HCT116 (cell line): ENCODE results near the gene CAGE1. TPM values are rescaled to one million over a fixed set of nuclear protein-coding genes. Genes with fewer than 3 reads are reported as not detected.

ENCODE experiments used
- ATAC-seq: fragments of 200-7000 bp; cut with Tn5 transposase; 2 replicates; pipeline ENCODE4 v1.9.1; 2020; ENCODE audit warnings: mild to moderate bottlenecking, moderate library complexity
- BruUV-seq: library from RNA; stranded (reverse); fragments of 400-500 nt; replicated peaks from 2 replicates; lab custom pipeline; 2021; lab: Mats Ljungman, UMichigan
- CTCF ChIA-PET: fragments of 300-600 bp; sonication (Branson Sonifier 250); formaldehyde crosslinking; loops from one replicate; lab custom pipeline; 2021; ENCODE audit warnings: antibody characterized with exemption; lab: Charles Lee
- POLR2A ChIA-PET: fragments of 300-600, 350-600 bp; sonication (Branson Sonifier 250); formaldehyde crosslinking; loops from one replicate; lab custom pipeline; 2021; ENCODE audit warnings: antibody characterized with exemption; lab: Charles Lee
- RAD21 ChIA-PET, 2 experiments: fragments of 300-600 bp; sonication (Branson Sonifier 250); formaldehyde crosslinking; loops; one replicate each; lab custom pipeline; 2023; ENCODE audit warnings: low total read pairs in 2 of 2; ENCODE audit not compliant: uncharacterized antibody in 2 of 2, unreplicated experiment in 2 of 2, low non-redundant PET in 1 of 2; lab: Charles Lee
- DNase-seq: peaks from one replicate; pipeline ENCODE4 v3.0.0-alpha.2; 2010; ENCODE audit warnings: low read depth, low spot score
- H2AFZ ChIP-seq: fragments of 200-600 bp; shearing (Covaris generic), sonication (generic); 2 replicates; pipeline ENCODE4 v1.6.1; 2017; ENCODE audit warnings: low read depth, mixed run types, mixed read lengths, antibody characterized with exemption, low read length; ENCODE audit not compliant: poor library complexity, severe bottlenecking
- H3K27ac ChIP-seq: 2 replicates; pipeline ENCODE4 v1.5.1; 2012; ENCODE audit warnings: low read depth, low read length
- H3K27me3 ChIP-seq: fragments of 200-600 bp; sonication (generic); 2 replicates; pipeline ENCODE4 v1.6.1; 2016; ENCODE audit warnings: mixed run types, low read length, mixed read lengths; ENCODE audit not compliant: insufficient read depth
- H3K36me3 ChIP-seq, 2 experiments: fragments of 200-500 bp in 1 of 2; fragments of 200-600 bp in 1 of 2; sonication (Bioruptor generic) in 1 of 2; sonication (generic) in 1 of 2; 2 replicates each; pipeline versions ENCODE4 v1.5.1 to v1.6.1; 2014 to 2016; ENCODE audit warnings: low read length in 2 of 2, inconsistent platforms in 1 of 2, mixed read lengths in 1 of 2, mixed run types in 1 of 2; ENCODE audit not compliant: insufficient read depth in 2 of 2, control insufficient read depth in 1 of 2
- H3K4me1 ChIP-seq, 2 experiments: fragments of 200-600 bp in 1 of 2; sonication (generic) in 1 of 2; 2 replicates each; pipeline versions ENCODE4 v1.5.1 to v1.6.1; 2012 to 2017; ENCODE audit warnings: low read length in 2 of 2, inconsistent platforms in 1 of 2, mild to moderate bottlenecking in 1 of 2, mixed read lengths in 1 of 2, mixed run types in 1 of 2, moderate library complexity in 1 of 2; ENCODE audit not compliant: insufficient read depth in 2 of 2, control insufficient read depth in 1 of 2
- H3K4me2 ChIP-seq: fragments of 200-600 bp; sonication (generic); 2 replicates; pipeline ENCODE4 v1.6.1; 2017; ENCODE audit warnings: mixed run types, low read length, mixed read lengths
- H3K4me3 ChIP-seq, 2 experiments: fragments of 200-600 bp in 1 of 2; sonication (generic) in 1 of 2; replicated peaks in 1 of 2; 2 replicates each; pipeline ENCODE4 v1.5.1; 2011 to 2016; ENCODE audit warnings: low read length in 2 of 2, control low read depth in 1 of 2, low read depth in 1 of 2, mild to moderate bottlenecking in 1 of 2, mixed read lengths in 1 of 2, mixed run types in 1 of 2
- H3K79me2 ChIP-seq: fragments of 200-600 bp; sonication (generic); 2 replicates; pipeline ENCODE4 v1.6.1; 2017; ENCODE audit warnings: mild to moderate bottlenecking, mixed run types, low read length, moderate library complexity, mixed read lengths; ENCODE audit not compliant: insufficient read depth
- H3K9ac ChIP-seq: fragments of 200-600 bp; sonication (generic); 2 replicates; pipeline ENCODE4 v1.6.1; 2016; ENCODE audit warnings: low read length, mixed read lengths
- H3K9me2 ChIP-seq: fragments of 200-600 bp; sonication (generic), shearing (Covaris generic); 2 replicates; pipeline ENCODE4 v1.6.1; 2017; ENCODE audit warnings: mixed run types, mild to moderate bottlenecking, moderate library complexity; ENCODE audit not compliant: insufficient read depth
- H3K9me3 ChIP-seq, 2 experiments: fragments of 200-500 bp in 1 of 2; fragments of 200-600 bp in 1 of 2; sonication (Bioruptor generic) in 1 of 2; sonication (generic) in 1 of 2; 2 replicates each; pipeline ENCODE4 v1.6.1; 2014 to 2017; ENCODE audit warnings: low read length in 2 of 2, mixed read lengths in 2 of 2, inconsistent platforms in 1 of 2, low read depth in 1 of 2, mild to moderate bottlenecking in 1 of 2, mixed run types in 1 of 2, moderate library complexity in 1 of 2; ENCODE audit not compliant: control insufficient read depth in 1 of 2, insufficient read depth in 1 of 2
- H4K20me1 ChIP-seq: fragments of 200-600 bp; sonication (generic), shearing (Covaris generic); 2 replicates; pipeline ENCODE4 v1.6.1; 2017; ENCODE audit warnings: mixed run types, mild to moderate bottlenecking, moderate library complexity; ENCODE audit not compliant: insufficient read depth
- CBX3 ChIP-seq: IDR thresholded peaks from 2 replicates; pipeline ENCODE4 v1.6.1; 2012; ENCODE audit warnings: low read depth
- CEBPB ChIP-seq: IDR thresholded peaks from 2 replicates; pipeline ENCODE4 v1.6.1; 2012; ENCODE audit warnings: low read depth
- EZH2phosphoT487 ChIP-seq: fragments of 200-600 bp; IDR thresholded peaks from 2 replicates; pipeline ENCODE4 v1.6.1; 2018; ENCODE audit warnings: antibody characterized with exemption, borderline replicate concordance
- FOSL1 ChIP-seq: IDR thresholded peaks from 2 replicates; pipeline ENCODE4 v1.6.1; 2012; ENCODE audit warnings: low read depth
- TCF7L2 ChIP-seq: IDR thresholded peaks from 2 replicates; pipeline ENCODE4 v1.7.0; 2011; ENCODE audit warnings: borderline replicate concordance, inconsistent platforms; ENCODE audit not compliant: insufficient read depth, insufficient read length; ENCODE audit errors: extremely low read depth
- ZBTB33 ChIP-seq: IDR thresholded peaks from 2 replicates; pipeline ENCODE4 v1.6.1; 2011; ENCODE audit warnings: mild to moderate bottlenecking, low read length, moderate library complexity; ENCODE audit not compliant: insufficient replicate concordance; ENCODE audit errors: extremely low read depth
- ZFX ChIP-seq: fragments of 450-650 bp; IDR thresholded peaks from 2 replicates; pipeline ENCODE4 v1.6.1; 2017
- intact Hi-C: fragments of 100-400 bp; cut with micrococcal nuclease; formaldehyde crosslinking; loops from 2 replicates; pipeline ENCODE4 v1.10.0; 2022
- total RNA-seq: library from RNA; stranded (reverse); gene quantifications from one replicate; pipeline ENCODE4 v1.2.1, GENCODE V29; 2021; ENCODE audit not compliant: unreplicated experiment

Gene CAGE1
- total RNA-seq, 1 experiment from 2014 or later, result 0.20 TPM

GRCh38 chr6:7295916-7296315 lies 93.6 kb downstream of the CAGE1 start:
- BruUV-seq, result no TSS peak
- no peak for ATAC-seq
- H3K36me3 ChIP-seq, result peaks cover 47 to 71% of the 10 kb centered on the region in 2 experiments
- RAD21 ChIA-PET, result no interaction called here
- H3K27ac ChIP-seq, result no peak overlapping the region
- no peak overlapping the region for H3K4me2 ChIP-seq
- no peaks in the 10 kb centered on the region for H3K9me3 ChIP-seq
- no peaks in the 10 kb centered on the region for H3K27me3 ChIP-seq
- no peak for TF ChIP-seq EZH2phosphoT487
- TF ChIP-seq ZFX, result no peak
- TF ChIP-seq CEBPB, result no peak
- TF ChIP-seq CBX3, result no peak
- no peak for TF ChIP-seq TCF7L2
- no peak for TF ChIP-seq ZBTB33
- no peak for TF ChIP-seq FOSL1
- CTCF ChIA-PET, result no interaction called here
- H3K4me1 ChIP-seq, result no peaks in the 10 kb centered on the region
- DNase-seq, result no peak
- H2AFZ ChIP-seq, result no peak overlapping the region
- no peak overlapping the region for H3K4me3 ChIP-seq
- intact Hi-C loops, result loop anchor here (5.0 kb wide), 1 partner anchor 106 kb away; no protein-coding TSS in a partner anchor
- peaks cover 3% of the 10 kb centered on the region; the same call in 1 of the 2 replicates for H4K20me1 ChIP-seq
- POLR2A ChIA-PET, result interaction anchor here (0.7 kb wide), 1 partner anchor 455 kb away, joined by 3 read pairs; no protein-coding TSS in a partner anchor
- H3K79me2 ChIP-seq, result peaks cover 61% of the 10 kb centered on the region
- no peaks in the 10 kb centered on the region for H3K9me2 ChIP-seq
- no peak overlapping the region for H3K9ac ChIP-seq
